ENCODE measurements around the gene BCL11A.

The BCL11A gene

GRCh38 chr2:60456115-60456770, 97.2 kb downstream of the BCL11A start:
- no peak for DNase-seq

GRCh38 chr2:60453872-60454271, 99.6 kb downstream of the BCL11A start:
- DNase-seq = no peak

- no peak for DNase-seq
Measured at GRCh38 chr2:60453301-60453700, 100.2 kb downstream of the BCL11A start.

GRCh38 chr2:60450488-60450887, 103.0 kb downstream of the BCL11A start:
- DNase-seq = no peak

GRCh38 chr2:60447943-60448342, 105.5 kb downstream of the BCL11A start:
- DNase-seq = no peak

GRCh38 chr2:60446413-60447267, 106.8 kb downstream of the BCL11A start:
- peak; percentile 38 for DNase-seq

- no peak for DNase-seq
Measured at GRCh38 chr2:60445684-60446179, 107.7 kb downstream of the BCL11A start.

GRCh38 chr2:60442608-60443007, 110.8 kb downstream of the BCL11A start:
- no peak for DNase-seq

GRCh38 chr2:60441800-60442199, 111.7 kb downstream of the BCL11A start:
- DNase-seq = peak; percentile 38

- DNase-seq = no peak
Measured at GRCh38 chr2:60440767-60441163, 112.7 kb downstream of the BCL11A start.

- no peak for DNase-seq
Measured at GRCh38 chr2:60440079-60440766, 113.2 kb downstream of the BCL11A start.

- DNase-seq = peak; percentile 92
Measured at GRCh38 chr2:60439219-60439974, 114.1 kb downstream of the BCL11A start.

GRCh38 chr2:60438653-60439052, 114.8 kb downstream of the BCL11A start:
- DNase-seq = no peak

GRCh38 chr2:60438131-60438530, 115.3 kb downstream of the BCL11A start:
- no peak for DNase-seq

GRCh38 chr2:60437080-60437696, 116.3 kb downstream of the BCL11A start:
- DNase-seq = no peak

GRCh38 chr2:60433018-60433596, 120.3 kb downstream of the BCL11A start:
- no peak for DNase-seq

- no peak for DNase-seq
Measured at GRCh38 chr2:60432035-60432601, 121.3 kb downstream of the BCL11A start.

- no peak for DNase-seq
Measured at GRCh38 chr2:60429681-60430080, 123.8 kb downstream of the BCL11A start.

GRCh38 chr2:60426880-60427279, 126.6 kb downstream of the BCL11A start:
- DNase-seq = no peak

GRCh38 chr2:60426341-60426740, 127.1 kb downstream of the BCL11A start:
- DNase-seq = no peak

- peak; percentile 33 for DNase-seq
Measured at GRCh38 chr2:60424233-60424632, 129.2 kb downstream of the BCL11A start.

- DNase-seq = peak; percentile 49
Measured at GRCh38 chr2:60423505-60423904, 129.9 kb downstream of the BCL11A start.

Data from suppressor macrophage treated with lipopolysaccharide for 4 hours (primary cell).